Measurements from ENCODE around the gene C16orf87.
"Not testable (repeated sequence)": the region's sequence is repeated elsewhere in the genome, so short reads cannot be mapped to it uniquely, and the experiment has no call there.

GRCh38 chr16:46867486-46867885 lies 36.5 kb upstream of the C16orf87 start:
- TF ChIP-seq CTCF, POLR2AphosphoS5, POLR2A (IDR thresholded peaks at IDR 0.05): not testable (repeated sequence)
